HG03457 (cell line): ENCODE results near the gene SFTPA2.
"Not testable (repeated sequence)": the region's sequence is repeated elsewhere in the genome, so short reads cannot be mapped to it uniquely, and the experiment has no call there.

ENCODE experiments used
- ATAC-seq: cut with Tn5 transposase; IDR thresholded peaks from one replicate; pipeline ENCODE4 v1.9.1; 2021; ENCODE audit warnings: moderate number of reproducible peaks; ENCODE audit not compliant: unreplicated experiment

The SFTPA2 gene

DNA sequence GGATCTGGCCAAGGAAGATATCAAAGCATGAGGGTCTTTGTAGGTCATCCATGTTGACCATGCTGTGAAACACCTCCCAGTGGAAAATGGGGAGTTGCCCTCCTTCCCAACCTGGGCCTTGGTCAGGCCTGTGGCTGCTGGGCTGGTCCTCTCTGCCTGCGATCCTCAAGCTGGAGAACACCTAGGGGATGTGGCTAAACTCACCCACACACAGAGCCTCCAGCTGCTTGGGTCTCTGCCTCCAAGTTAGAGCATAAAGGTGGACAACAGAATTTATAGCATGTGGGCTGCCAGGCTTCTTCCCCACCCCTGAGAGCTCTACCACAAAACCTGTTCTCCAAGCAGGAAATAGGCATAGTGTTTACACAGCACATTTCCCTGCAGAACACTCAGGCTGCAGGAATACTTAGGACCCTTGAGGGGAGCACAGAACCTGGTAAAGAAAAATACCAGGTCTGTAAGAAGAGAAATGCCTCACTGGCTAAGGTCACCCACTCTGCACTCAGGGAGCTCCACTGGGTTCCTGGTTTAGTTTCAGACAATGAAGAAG is at the start of gene SFTPA2:
TSS of gene SFTPA2 (minus strand) at position 248 of the 550 bp plus-strand sequence. CDS start 924 bp downstream, outside the sequence.
- no peak for ATAC-seq

DNA sequence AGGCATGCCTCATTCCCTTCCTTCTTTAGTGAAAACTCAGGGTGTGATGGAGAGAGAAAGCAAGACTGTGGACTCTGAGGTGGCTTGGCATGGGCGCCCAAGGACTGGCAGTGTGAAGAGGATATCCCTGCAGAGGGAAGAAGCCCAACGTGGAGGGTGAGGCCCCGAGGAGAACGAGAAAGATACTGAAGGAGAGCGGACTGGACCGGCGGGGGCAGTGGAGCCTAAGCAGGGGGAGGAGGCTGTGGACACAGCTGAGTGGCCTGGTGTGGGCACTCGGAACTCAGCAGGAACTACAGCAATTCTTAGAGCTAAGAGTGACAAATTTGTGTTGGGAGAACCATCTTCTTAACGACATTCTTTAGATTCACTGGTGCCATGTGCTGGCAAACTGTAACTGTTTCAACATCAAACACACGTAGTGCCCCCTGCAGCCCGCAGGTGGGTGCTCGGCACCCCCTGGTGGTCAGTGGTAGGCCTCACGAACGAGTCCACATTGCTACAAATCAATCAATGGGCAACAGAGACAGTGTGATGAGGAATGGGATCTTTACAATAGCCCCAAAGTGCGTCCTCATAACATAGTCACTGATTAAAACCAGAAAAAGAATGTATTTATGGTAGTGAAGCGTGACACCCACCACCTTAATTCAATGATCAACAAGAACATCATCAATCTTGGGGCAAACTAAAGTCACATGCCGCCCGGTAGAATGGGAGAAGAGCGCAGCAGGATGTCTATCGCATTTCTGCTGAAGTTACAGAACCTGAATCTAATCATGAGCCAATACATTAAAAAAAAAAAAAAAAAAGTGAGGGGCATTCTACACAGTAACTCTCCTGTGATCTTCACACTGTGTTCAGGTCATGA is 48.5 kb upstream of the SFTPA2 start:
- ATAC-seq, result no peak

DNA sequence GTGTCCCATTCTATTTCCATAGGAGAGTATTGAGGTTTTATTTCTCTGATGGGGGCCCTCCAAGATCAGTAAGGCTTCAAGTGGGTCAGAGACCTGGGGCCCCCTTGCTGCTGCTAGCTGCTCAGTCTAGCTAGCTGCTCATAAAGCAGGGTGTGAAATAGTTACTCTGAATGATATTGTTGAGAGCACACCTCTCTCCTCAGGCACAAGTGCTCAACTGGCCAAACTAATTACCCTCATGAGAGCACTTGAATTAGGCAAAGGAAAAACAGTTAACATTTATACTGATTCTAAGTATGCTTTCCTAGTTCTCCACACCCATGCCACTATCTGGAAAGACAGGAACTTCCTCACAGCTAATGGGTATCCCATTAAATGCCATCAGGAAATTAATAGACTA is 45.1 kb upstream of the SFTPA2 start:
- no peak for ATAC-seq

DNA sequence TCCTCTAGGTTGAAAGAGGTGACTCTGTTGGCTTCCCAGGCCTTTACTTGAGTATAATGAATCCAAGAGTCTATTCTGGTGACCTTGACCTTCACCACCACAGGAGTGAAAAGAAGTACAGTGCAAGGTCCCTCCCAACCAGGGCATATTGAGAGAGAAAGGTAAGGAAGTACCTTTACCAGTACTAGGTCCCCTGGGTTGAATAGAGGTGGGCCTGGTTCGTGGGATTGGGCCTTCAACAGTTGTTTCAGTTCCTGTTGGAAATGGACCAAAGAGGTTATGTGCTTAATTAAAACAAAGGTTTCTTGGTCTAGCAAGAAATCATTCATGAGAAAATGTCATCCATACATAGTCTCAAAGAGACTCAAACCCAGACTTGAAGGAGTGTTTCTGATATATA is 44.1 kb upstream of the SFTPA2 start:
- no peak for ATAC-seq

DNA sequence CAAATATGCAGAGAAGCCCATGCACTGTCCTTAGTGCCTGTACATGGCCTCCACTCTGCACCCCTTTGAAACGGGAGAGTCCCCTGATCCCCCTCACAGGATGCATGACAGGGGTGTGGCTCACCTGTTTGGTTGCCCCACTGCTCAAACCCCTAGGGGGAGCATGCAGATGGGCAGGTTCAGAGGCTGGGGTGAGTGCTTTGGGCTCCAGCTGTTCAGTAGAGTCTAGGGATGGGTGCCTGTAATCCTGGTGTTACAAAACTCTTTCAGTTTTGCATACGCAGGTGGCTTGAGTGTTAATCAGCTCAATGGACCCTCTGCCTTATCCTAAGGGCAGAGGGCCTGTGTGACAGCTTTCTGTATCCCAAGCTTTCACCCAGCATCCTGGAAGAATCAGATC is 42.7 kb upstream of the SFTPA2 start:
- no peak for ATAC-seq

DNA sequence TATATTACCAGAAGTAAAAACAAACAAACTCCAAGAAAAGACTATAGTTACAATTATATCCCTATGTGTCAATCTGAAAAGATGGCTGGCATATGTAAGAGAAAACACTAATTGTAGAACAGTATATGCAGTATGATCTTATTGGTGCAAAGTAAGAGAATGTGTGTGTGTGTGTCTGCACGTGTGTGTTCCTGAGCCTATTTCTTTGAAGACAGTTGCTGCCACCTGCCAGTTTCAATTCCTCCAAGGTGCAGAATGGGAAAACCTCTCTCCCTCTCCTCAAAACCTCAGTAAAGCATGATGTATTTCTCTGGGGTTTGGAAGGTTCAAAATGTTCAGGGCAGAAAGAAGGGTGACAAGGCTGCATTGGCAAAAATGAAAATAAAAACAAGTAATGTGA is 41.7 kb upstream of the SFTPA2 start:
- ATAC-seq, result no peak

DNA sequence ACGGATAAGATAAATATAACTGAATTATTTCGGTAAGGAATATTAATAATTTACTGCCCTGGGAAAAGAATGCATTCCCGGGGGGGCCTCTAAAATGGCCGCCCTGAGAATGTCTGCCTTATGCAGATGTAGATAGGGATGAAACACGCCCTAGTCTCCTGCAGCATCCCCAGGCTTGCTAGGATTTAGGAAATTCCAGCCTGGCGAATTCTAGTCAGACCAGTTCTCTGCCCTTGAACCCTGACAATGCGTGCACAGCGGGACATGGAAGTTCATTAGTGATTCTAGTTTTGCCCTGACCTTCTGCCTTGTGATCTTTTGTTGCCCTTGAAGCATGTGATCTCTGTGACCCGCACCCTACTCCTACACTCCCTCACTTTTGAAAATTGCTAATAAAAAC is 39.4 kb upstream of the SFTPA2 start:
- ATAC-seq, result not testable (repeated sequence)

DNA sequence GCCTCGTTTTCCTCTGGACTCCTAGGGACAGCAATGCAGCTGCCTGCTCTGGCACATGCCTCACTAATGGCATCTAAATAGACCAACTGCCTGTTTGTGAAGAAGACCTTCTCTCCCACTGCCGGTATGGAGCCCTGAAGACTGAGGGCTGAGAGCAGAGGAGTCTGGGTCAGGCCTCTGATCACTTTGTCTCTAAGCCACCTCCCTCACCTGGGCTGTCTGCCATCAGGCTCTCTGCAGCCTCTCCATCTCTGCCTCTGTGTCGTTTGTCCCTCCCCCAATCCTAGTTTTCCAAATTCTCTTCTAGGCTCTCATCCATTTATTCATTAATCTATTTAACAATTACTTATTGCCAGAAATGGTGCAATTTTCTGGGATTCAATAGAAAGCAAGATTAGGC is 35.3 kb upstream of the SFTPA2 start:
- no peak for ATAC-seq

DNA sequence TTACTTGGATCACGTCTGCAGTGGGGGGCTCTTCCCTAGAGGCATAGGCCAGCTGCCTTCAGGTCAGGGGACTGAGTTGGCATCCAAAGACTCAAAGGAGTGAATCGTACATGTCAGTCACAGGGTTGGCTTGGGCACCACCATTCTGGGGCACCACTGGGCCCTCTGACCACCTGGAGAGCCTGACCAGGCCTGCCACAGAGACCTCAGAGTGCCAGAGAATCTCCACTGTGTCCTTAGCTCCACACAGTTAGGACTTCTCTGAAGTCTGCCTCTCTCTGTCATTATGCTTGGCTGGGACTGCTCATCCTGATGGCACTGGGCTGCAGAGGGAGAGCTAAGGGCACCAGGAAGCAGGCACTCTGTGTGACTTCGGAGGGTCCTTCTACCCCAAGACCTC is 34.4 kb upstream of the SFTPA2 start:
- not testable (repeated sequence) for ATAC-seq

DNA sequence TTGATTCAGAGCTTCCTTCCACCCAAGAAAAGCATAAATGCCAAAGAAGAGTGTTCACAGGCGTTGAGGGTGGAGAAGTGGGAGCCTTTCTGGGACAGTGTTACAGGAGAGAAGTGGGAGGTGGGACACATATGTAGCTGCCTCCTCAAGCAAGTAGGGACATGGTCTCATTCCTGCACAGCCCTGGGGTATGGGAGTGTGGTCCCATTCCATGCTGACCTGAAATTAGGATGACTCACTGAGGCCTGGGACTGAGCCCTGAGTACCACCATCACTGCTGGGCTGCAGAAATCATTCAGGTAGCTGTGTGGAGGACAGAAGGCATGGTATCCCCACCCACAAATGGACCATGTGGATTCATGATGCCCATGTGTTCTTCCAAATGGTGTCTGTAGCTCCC is 33.2 kb upstream of the SFTPA2 start:
- ATAC-seq, result no peak

DNA sequence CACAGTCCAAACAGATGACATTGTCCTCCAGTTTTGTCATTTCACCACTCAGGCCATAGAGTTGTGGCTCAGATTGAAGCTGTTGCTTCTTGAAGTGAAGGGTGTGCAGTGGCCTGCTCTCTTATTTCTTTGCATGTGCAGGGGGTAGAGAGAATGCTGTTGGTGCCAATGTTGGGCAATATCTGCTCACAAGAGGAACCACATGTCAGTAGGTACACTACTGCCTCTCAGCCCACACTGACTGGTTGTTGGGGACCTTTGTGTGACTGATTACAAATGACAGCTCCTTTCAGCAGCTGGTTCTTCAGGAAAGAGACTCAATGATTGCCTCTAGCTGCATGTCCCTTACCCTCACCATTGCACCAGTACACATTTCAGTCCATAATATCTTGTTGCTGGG is 28.6 kb upstream of the SFTPA2 start:
- ATAC-seq, result no peak

DNA sequence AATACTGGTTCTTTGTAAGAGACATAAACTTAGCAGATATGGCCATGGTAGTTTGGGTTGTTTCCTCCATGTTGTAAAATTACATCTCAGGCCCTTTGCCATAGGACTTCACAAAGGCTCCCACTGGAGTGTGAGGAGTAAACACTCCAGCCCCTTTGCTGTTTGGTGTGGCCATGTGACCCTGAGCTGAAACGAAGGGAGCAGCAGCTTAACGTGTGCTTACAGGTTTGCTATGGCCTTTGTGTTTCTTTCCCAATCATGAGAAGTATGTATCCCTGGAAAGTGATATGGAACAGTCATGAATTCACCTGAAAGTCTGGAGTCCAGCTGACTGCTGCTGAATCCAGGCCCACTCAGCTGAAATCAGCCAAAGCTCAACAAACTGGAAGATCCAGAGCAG is 26.7 kb upstream of the SFTPA2 start:
- no peak for ATAC-seq

DNA sequence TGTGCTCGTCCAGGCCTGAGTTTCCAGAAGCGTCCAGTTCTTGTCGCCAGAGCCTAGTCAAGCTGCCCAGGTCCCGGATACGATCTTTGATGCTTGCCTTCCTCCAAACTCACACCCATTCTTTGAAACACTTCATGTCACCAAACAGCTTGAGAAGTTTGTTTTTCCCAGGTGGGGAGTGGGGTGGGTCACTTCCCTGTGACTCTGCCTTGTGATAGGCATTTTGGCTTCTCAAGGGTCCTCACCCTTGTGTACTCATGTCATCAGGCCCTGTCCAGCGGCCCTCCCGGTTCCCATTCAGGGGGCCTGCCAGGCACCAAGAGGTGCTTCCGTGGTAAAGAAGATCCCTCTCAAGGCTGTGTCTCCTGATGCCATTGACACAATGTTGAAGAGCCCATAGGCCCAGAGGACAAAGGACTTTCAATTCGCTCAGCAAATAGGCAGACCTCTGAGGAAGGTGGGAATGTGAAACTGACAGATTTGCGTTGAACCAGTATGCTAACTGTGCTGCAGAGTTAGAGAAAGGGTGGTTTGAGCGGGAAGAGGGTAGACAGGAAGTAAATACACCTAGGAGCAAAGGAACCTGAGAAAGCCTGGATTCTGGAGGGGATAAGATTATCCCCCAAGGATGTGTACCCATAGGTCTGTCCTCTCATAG is 25.8 kb upstream of the SFTPA2 start:
- ATAC-seq, result no peak

DNA sequence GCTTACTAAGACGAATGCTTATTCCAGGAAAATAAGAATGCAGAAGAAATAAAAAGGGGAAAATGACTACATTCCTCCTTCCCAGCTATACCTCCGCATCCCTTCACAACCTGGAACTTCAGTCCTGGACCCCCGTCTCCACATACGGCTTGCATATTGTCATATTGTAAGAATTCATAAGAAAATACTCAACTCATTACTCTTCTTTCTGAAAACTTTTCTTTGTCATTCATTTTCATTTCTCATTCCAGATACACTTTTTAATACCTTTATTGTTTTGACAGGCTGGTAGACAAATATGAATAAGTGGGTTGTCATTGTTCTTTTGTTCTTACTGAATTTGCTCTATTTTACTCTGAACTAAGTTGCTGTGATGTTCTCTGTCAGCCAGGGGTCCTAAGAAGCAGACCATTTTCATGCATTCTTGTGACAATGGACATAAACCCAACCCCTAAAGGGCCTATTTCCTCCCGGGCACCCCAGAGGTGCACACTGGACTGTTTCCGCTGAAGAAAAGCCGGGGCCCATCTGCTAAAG is 23.3 kb upstream of the SFTPA2 start:
- ATAC-seq, result no peak

DNA sequence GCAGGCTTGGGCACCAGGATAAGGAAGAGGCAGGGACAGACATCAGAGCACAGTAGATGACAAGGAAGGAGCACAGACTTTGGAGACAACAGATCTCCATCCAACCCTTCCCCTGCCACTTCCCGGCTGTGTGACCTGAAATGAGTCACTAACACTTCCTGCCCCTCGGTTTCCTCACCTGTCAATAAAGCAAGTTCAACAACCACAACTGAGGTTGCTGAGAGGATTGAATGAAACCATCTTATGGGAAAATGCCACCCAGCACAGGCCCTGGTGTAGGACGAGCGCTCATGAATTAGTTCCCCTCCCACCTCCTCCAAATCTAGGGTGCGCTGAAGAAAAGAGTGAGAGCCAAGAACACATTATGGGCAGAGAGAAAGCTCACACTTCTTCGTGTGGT is 22.7 kb upstream of the SFTPA2 start:
- not testable (repeated sequence) for ATAC-seq

DNA sequence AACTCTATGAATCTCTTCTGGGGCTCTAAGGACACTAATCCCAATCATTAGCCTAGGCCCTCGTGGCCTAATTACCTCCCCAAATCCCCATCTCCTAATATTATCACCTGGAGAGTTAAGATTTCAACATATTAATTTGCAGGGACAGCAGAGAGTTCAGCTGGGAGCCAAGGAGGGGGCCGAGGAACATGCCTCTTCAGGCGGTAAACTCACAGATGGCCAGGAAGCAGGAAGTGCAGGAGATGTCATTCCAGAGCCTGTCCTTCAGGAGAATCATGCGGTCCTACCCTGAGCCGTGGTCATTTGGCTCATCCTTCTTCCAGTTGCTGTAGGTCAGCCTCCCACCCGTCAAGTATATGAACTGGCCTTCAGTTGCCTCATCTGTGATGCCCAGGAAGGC is 21.9 kb upstream of the SFTPA2 start:
- ATAC-seq, result no peak

DNA sequence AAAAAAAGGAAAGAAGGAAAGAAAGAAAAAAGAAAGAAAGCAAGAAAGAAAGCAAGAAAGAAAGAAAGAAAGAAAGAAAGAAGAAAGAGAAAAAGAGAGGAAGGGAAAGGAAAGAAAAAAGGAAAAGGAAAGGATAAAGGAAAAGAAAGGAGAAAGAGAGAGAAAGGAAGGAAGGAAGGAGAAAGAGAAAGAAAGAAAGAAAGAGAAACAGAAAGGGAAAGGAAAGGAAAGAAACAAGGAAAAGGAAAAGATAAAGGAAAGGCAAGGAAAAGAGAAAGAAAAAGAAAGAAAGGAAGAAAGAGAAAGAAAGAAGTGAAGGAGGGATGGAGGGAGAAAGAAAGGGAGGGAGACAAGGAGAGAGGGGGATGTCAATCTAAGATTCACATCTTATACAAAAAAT is 20.8 kb upstream of the SFTPA2 start:
- ATAC-seq, result no peak

DNA sequence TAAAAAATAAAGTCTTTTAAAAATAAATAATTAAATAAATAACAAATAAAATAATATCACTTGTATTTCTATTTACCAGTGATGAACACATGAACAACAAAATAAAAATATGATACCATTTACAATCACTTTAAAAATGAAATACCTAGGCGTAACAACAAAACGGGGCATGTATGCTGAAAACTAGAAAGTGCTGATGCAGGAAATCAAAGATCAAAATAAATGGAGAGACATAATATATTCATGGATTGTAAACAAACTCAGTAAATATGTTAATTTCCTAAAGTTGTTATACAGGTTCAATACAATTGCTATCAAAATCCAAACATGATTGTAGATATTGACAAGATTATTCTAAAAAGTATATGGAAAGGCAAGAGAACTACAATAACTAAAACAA is 19.2 kb upstream of the SFTPA2 start:
- ATAC-seq, result no peak

DNA sequence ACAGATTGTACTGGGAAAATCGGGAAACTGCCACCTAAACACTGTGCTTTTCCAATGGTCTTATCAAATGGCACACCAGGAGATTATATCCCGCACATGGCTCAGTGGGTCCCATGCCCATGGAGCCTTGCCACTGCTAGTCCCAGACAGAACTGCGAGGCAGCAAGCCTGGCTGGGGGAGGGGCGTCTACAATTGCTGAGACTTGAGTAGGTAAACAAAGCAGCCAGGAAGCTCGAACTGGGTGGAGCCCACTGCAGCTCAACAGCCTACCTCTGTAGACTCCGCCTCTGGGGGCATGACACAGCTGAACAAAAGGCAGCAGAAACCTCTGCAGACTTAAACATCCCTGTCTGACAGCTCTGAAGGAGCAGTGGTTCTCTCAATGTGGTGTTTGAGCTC is 10.4 kb upstream of the SFTPA2 start:
- not testable (repeated sequence) for ATAC-seq

DNA sequence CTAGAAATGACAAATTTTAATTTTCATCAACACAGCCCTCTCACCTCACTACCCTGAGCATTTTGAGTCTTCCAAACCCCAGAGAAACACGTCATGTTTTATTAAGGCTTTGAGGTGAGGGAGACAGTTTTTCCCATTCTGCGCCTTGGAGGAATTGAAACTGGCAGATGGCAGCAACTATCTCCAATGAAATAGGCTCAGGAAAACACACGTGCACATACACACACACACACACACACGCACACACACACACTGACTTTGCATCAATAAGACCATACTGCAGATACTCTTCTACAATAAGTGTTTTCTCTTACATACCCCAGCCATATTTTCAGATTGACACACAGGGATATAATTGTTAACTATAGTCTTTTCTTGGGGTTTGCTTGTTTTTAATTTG is 3.2 kb upstream of the SFTPA2 start:
- no peak for ATAC-seq

DNA sequence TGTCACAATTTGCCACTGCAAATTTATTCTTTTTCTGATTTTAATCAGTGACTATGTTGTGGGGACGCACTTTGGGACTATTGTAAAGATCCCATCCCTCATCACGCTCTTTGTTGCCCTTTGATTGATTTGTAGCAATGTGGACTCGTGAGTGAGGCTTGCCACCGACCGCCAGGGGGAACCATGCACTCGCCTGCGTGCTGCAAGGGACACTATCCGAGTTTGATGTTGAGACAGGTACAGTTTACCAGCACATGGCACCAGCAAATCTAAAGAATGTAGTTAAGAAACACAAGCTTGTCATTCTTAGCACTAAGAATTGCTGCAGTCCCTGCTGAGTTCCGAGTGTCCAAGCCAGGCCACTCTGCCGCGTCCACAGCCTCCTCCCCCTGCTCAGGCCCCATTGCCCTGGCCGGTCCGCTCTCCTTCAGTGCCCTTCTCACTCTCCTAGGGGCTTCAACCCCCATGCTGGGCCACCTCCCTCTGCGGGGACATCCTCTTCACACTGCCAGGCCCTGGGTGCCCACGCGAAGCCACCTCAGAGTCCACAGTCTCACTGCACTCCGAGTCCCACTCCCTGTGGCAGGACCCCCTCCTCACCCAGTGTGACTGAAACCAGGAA is 2.0 kb upstream of the SFTPA2 start:
- no peak for ATAC-seq
